Retina (tissue), 1 donor: ENCODE measurements around the gene DSCAML1.

ENCODE experiments used
- DNase-seq: peaks from one replicate; pipeline ENCODE4 v3.0.0-alpha.2; 2016

The DSCAML1 gene

GRCh38 chr11:117631336-117632140 is 165.5 kb downstream of the DSCAML1 start:
- no peak for DNase-seq

- no peak for DNase-seq
Observed at GRCh38 chr11:117629891-117630538, 167.0 kb downstream of the DSCAML1 start.

GRCh38 chr11:117629146-117629545 is 167.9 kb downstream of the DSCAML1 start:
- no peak for DNase-seq

- no peak for DNase-seq
Observed at GRCh38 chr11:117627259-117627658, 169.8 kb downstream of the DSCAML1 start.

GRCh38 chr11:117626576-117626975 is 170.4 kb downstream of the DSCAML1 start:
- DNase-seq, result no peak

GRCh38 chr11:117625237-117625636 is 171.8 kb downstream of the DSCAML1 start:
- no peak for DNase-seq

- DNase-seq, result no peak
Observed at GRCh38 chr11:117623831-117624271, 173.2 kb downstream of the DSCAML1 start.

GRCh38 chr11:117621226-117621625 is 175.8 kb downstream of the DSCAML1 start:
- no peak for DNase-seq

GRCh38 chr11:117620659-117621058 is 176.4 kb downstream of the DSCAML1 start:
- no peak for DNase-seq

GRCh38 chr11:117620086-117620485 is 176.9 kb downstream of the DSCAML1 start:
- DNase-seq, result no peak

GRCh38 chr11:117619661-117620060 is 177.4 kb downstream of the DSCAML1 start:
- DNase-seq, result no peak

- DNase-seq, result no peak
Observed at GRCh38 chr11:117618982-117619355, 178.0 kb downstream of the DSCAML1 start.

GRCh38 chr11:117618302-117618981 is 178.6 kb downstream of the DSCAML1 start:
- DNase-seq, result no peak

- no peak for DNase-seq
Observed at GRCh38 chr11:117616979-117617378, 180.0 kb downstream of the DSCAML1 start.

- DNase-seq, result no peak
Observed at GRCh38 chr11:117614728-117615127, 182.3 kb downstream of the DSCAML1 start.

GRCh38 chr11:117613521-117613920 is 183.5 kb downstream of the DSCAML1 start:
- DNase-seq, result no peak

GRCh38 chr11:117612177-117612576 is 184.8 kb downstream of the DSCAML1 start:
- DNase-seq, result no peak

- no peak for DNase-seq
Observed at GRCh38 chr11:117610901-117611300, 186.1 kb downstream of the DSCAML1 start.

- DNase-seq, result no peak
Observed at GRCh38 chr11:117610045-117610444, 187.0 kb downstream of the DSCAML1 start.

GRCh38 chr11:117607449-117607848 is 189.6 kb downstream of the DSCAML1 start:
- DNase-seq, result no peak

GRCh38 chr11:117606790-117607189 is 190.2 kb downstream of the DSCAML1 start:
- DNase-seq, result no peak

- no peak for DNase-seq
Observed at GRCh38 chr11:117606211-117606610, 190.8 kb downstream of the DSCAML1 start.

GRCh38 chr11:117605331-117605730 is 191.7 kb downstream of the DSCAML1 start:
- DNase-seq, result no peak
